DND-41 (cell line): ENCODE measurements around the gene CACNA1D.
"Not testable (repeated sequence)": the region's sequence is repeated elsewhere in the genome, so short reads cannot be mapped to it uniquely, and the experiment has no call there.

Source experiments
- ATAC-seq: fragments of 200-7000 bp; cut with Tn5 transposase; 3 replicates; pipeline ENCODE4 v1.9.1; 2021; ENCODE audit warnings: low read depth; ENCODE audit not compliant: insufficient read depth
- DNase-seq: peaks from one replicate; pipeline ENCODE4 v3.0.0-alpha.2; 2020
- H2AFZ ChIP-seq: 2 replicates; pipeline ENCODE4 v1.6.0; 2012; ENCODE audit warnings: low read depth, low read length
- H3K27ac ChIP-seq: 2 replicates; pipeline ENCODE4 v1.5.1; 2012; ENCODE audit warnings: low read length, inconsistent platforms
- H3K27me3 ChIP-seq: fragments of 200-600 bp; sonication (generic); 2 replicates; pipeline ENCODE4 v1.6.0; 2012; ENCODE audit warnings: low read length, mild to moderate bottlenecking, inconsistent platforms; ENCODE audit not compliant: insufficient read depth, poor library complexity
- H3K36me3 ChIP-seq: 2 replicates; pipeline ENCODE4 v1.5.1; 2012; ENCODE audit warnings: low read length, inconsistent platforms; ENCODE audit not compliant: insufficient read depth
- H3K4me1 ChIP-seq: 2 replicates; pipeline ENCODE4 v1.5.1; 2012; ENCODE audit warnings: mild to moderate bottlenecking, low read length; ENCODE audit not compliant: insufficient read depth
- H3K4me2 ChIP-seq: 2 replicates; pipeline ENCODE4 v1.6.0; 2012; ENCODE audit warnings: mild to moderate bottlenecking, moderate library complexity, low read length, inconsistent platforms; ENCODE audit not compliant: insufficient read depth
- H3K4me3 ChIP-seq, 2 experiments: fragments of 200-600 bp in 1 of 2; shearing (Covaris generic) in 1 of 2; 2 replicates each; pipeline ENCODE4 v1.5.1; 2012 to 2016; ENCODE audit warnings: inconsistent platforms in 2 of 2, low read length in 2 of 2, mild to moderate bottlenecking in 2 of 2, low read depth in 1 of 2, moderate library complexity in 1 of 2
- H3K79me2 ChIP-seq: 2 replicates; pipeline ENCODE4 v1.6.0; 2012; ENCODE audit warnings: low read length, inconsistent platforms; ENCODE audit not compliant: insufficient read depth
- H3K9ac ChIP-seq: 2 replicates; pipeline ENCODE4 v1.6.0; 2012; ENCODE audit warnings: low read depth, mild to moderate bottlenecking, inconsistent platforms, low read length, moderate library complexity
- H3K9me3 ChIP-seq: 2 replicates; pipeline ENCODE4 v1.5.1; 2012; ENCODE audit warnings: low read length, moderate library complexity, mild to moderate bottlenecking, inconsistent platforms; ENCODE audit not compliant: insufficient read depth, severe bottlenecking
- H4K20me1 ChIP-seq: 2 replicates; pipeline ENCODE4 v1.6.0; 2012; ENCODE audit warnings: low read length; ENCODE audit not compliant: insufficient read depth
- EZH2 ChIP-seq: IDR thresholded peaks from 3 replicates; pipeline ENCODE4 v1.6.1; 2012; ENCODE audit warnings: borderline replicate concordance, low read depth, mild to moderate bottlenecking, moderate library complexity, low read length, inconsistent platforms; ENCODE audit not compliant: severe bottlenecking
- TF ChIP-seq, protein P1 (sequence below): IDR thresholded peaks from 2 replicates; pipeline ENCODE4 v1.5.1; 2012; ENCODE audit warnings: borderline replicate concordance, low read length, moderate library complexity, mild to moderate bottlenecking; ENCODE audit not compliant: poor library complexity, severe bottlenecking; ENCODE audit errors: extremely low read depth

Gene CACNA1D

GRCh38 chr3:53629402-53629723, 135.0 kb downstream of the CACNA1D start:
- Histone ChIP-seq H3K9ac (no peak overlapping the region), H3K4me2 (no peak overlapping the region), H3K4me3 (no peak overlapping the region), H3K4me1 (no peaks in the 10 kb centered on the region), H3K27ac (no peak overlapping the region), H3K27me3 (peaks cover 5% of the 10 kb centered on the region), H3K9me3 (no peaks in the 10 kb centered on the region), H2AFZ (no peak overlapping the region), H4K20me1 (no peaks in the 10 kb centered on the region), H3K36me3 (no peaks in the 10 kb centered on the region), H3K79me2 (no peaks in the 10 kb centered on the region)
- TF ChIP-seq EZH2 = no peak
- TF ChIP-seq, protein P1, sequence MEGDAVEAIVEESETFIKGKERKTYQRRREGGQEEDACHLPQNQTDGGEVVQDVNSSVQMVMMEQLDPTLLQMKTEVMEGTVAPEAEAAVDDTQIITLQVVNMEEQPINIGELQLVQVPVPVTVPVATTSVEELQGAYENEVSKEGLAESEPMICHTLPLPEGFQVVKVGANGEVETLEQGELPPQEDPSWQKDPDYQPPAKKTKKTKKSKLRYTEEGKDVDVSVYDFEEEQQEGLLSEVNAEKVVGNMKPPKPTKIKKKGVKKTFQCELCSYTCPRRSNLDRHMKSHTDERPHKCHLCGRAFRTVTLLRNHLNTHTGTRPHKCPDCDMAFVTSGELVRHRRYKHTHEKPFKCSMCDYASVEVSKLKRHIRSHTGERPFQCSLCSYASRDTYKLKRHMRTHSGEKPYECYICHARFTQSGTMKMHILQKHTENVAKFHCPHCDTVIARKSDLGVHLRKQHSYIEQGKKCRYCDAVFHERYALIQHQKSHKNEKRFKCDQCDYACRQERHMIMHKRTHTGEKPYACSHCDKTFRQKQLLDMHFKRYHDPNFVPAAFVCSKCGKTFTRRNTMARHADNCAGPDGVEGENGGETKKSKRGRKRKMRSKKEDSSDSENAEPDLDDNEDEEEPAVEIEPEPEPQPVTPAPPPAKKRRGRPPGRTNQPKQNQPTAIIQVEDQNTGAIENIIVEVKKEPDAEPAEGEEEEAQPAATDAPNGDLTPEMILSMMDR = no peak
- no peak for DNase-seq
- ATAC-seq = no peak

GRCh38 chr3:53630547-53630946, 136.1 kb downstream of the CACNA1D start:
- peaks cover 7% of the 10 kb centered on the region for H3K27me3 ChIP-seq
- no peak overlapping the region for H3K4me2 ChIP-seq
- ATAC-seq = no peak

GRCh38 chr3:53633197-53633787, 138.9 kb downstream of the CACNA1D start:
- no peak for TF ChIP-seq EZH2
- TF ChIP-seq, protein P1 = no peak
- H3K9me3 ChIP-seq = no peaks in the 10 kb centered on the region
- no peak overlapping the region for H2AFZ ChIP-seq
- H3K4me1 ChIP-seq = no peaks in the 10 kb centered on the region
- H4K20me1 ChIP-seq = no peaks in the 10 kb centered on the region
- no peak overlapping the region for H3K27ac ChIP-seq
- H3K79me2 ChIP-seq = no peaks in the 10 kb centered on the region
- H3K4me3 ChIP-seq = no peak overlapping the region
- H3K36me3 ChIP-seq = no peaks in the 10 kb centered on the region
- peaks cover 16% of the 10 kb centered on the region for H3K27me3 ChIP-seq
- no peak overlapping the region for H3K4me2 ChIP-seq
- no peak overlapping the region for H3K9ac ChIP-seq
- ATAC-seq = no peak
- no peak for DNase-seq

More at GRCh38 chr3:53630547-53630946, 136.1 kb downstream of the CACNA1D start:
- TF ChIP-seq, protein P1 = no peak
- no peak for TF ChIP-seq EZH2
- Histone ChIP-seq H4K20me1 (no peaks in the 10 kb centered on the region), H2AFZ (no peak overlapping the region), H3K27ac (no peak overlapping the region), H3K36me3 (no peaks in the 10 kb centered on the region), H3K79me2 (no peaks in the 10 kb centered on the region), H3K9me3 (no peaks in the 10 kb centered on the region), H3K9ac (no peak overlapping the region), H3K4me3 (no peak overlapping the region), H3K4me1 (no peaks in the 10 kb centered on the region)
- no peak for DNase-seq

DNA sequence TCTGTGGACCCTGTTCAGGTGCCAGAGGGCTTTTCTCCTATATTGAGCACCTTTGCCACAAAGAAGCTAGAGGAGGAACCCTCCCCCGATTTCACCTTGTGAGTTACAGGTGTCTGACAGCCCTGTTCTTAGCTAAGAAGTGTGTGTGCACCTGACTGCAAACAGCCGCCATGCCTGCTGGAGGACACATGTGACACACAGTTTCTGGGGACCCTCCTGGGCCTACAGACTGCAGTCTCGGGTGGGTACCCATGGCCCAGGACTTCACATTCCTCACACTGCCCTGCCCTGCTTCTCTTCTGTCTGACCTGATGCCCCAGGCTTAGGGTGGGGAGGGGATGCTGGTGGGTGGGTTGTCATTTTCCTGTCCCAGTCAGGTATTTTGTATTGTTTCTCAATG, 140.6 kb downstream of the CACNA1D start:
- no peak overlapping the region for H3K27ac ChIP-seq
- no peak overlapping the region for H2AFZ ChIP-seq
- no peaks in the 10 kb centered on the region for H4K20me1 ChIP-seq
- H3K4me3 ChIP-seq = no peak overlapping the region
- H3K9ac ChIP-seq = no peak overlapping the region
- DNase-seq (no peak), ATAC-seq (no peak)
- TF ChIP-seq, protein P1 = no peak
- no peaks in the 10 kb centered on the region for H3K4me1 ChIP-seq
- peaks cover 16% of the 10 kb centered on the region for H3K27me3 ChIP-seq
- no peaks in the 10 kb centered on the region for H3K79me2 ChIP-seq
- no peak overlapping the region for H3K4me2 ChIP-seq
- no peaks in the 10 kb centered on the region for H3K9me3 ChIP-seq
- H3K36me3 ChIP-seq = no peaks in the 10 kb centered on the region

- not testable (repeated sequence) for H3K4me3 ChIP-seq, H3K36me3 ChIP-seq, H3K9me3 ChIP-seq, H3K79me2 ChIP-seq, DNase-seq, ATAC-seq, H4K20me1 ChIP-seq, H3K9ac ChIP-seq, H3K4me2 ChIP-seq, H3K27ac ChIP-seq, H2AFZ ChIP-seq, H3K4me1 ChIP-seq
- peaks cover 16% of the 10 kb centered on the region for H3K27me3 ChIP-seq
Measured at GRCh38 chr3:53638806-53639205, 144.4 kb downstream of the CACNA1D start.
